Measurements from ENCODE around the gene AJM1.

DNA sequence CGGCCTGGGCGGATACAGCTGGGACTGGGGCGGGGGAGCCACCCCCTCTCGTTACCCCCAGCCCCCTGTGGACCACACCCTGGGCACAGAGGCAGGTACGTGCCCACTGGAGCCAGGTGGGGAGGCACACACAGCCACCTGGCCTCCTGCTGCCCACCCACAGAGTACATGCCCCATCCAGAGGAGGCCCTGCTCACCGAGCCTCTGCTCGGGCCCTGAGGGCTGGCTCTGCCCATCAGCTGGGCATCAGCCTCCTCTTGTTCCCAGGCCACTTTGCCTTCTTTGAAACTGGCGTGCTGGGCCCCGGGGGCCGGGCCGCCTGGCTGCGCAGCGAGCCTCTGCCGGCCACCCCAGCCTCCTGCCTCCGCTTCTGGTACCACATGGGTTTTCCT is 16.2 kb downstream of the AJM1 start:
- TF ChIP-seq, protein P1, sequence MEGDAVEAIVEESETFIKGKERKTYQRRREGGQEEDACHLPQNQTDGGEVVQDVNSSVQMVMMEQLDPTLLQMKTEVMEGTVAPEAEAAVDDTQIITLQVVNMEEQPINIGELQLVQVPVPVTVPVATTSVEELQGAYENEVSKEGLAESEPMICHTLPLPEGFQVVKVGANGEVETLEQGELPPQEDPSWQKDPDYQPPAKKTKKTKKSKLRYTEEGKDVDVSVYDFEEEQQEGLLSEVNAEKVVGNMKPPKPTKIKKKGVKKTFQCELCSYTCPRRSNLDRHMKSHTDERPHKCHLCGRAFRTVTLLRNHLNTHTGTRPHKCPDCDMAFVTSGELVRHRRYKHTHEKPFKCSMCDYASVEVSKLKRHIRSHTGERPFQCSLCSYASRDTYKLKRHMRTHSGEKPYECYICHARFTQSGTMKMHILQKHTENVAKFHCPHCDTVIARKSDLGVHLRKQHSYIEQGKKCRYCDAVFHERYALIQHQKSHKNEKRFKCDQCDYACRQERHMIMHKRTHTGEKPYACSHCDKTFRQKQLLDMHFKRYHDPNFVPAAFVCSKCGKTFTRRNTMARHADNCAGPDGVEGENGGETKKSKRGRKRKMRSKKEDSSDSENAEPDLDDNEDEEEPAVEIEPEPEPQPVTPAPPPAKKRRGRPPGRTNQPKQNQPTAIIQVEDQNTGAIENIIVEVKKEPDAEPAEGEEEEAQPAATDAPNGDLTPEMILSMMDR (conservative IDR thresholded peaks at IDR 0.05) = no peak
- TF ChIP-seq ZFX (IDR thresholded peaks at IDR 0.05) = no peak
